AG10803 (cell line): ENCODE data around the gene ITK.

Experiments used
- DNase-seq: peaks from one replicate; pipeline ENCODE4 v3.0.0; 2010; ENCODE audit warnings: low read depth
- H3K4me3 ChIP-seq: 2 replicates; pipeline ENCODE4 v1.5.1; 2011; ENCODE audit warnings: mild to moderate bottlenecking, low read length, control low read depth
- TF ChIP-seq, protein P1 (sequence below): conservative IDR thresholded peaks from 2 replicates; pipeline ENCODE4 v1.5.1; 2011; ENCODE audit warnings: mild to moderate bottlenecking, low read length, control low read depth, inconsistent platforms

Gene ITK

DNA sequence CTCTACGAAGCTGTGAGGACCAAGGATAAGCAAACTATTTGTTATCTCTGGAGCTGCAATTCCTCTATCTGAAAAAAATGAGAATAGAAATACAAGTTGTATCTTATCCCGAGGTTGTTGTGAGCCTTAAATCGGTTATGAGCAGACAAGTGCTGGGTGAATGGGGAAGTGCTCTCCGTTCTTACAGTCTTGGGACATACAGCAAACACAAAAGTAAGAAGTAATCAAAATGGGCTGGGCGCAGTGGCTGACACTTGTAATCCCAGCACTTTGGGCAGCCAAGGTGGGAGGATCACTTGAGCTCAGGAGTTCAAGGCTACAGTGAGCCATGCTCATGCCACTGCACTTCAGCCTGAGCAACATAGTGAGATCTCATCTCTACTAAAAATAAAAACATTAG is 31.7 kb downstream of the ITK start:
- DNase-seq = no peak
- TF ChIP-seq, protein P1, sequence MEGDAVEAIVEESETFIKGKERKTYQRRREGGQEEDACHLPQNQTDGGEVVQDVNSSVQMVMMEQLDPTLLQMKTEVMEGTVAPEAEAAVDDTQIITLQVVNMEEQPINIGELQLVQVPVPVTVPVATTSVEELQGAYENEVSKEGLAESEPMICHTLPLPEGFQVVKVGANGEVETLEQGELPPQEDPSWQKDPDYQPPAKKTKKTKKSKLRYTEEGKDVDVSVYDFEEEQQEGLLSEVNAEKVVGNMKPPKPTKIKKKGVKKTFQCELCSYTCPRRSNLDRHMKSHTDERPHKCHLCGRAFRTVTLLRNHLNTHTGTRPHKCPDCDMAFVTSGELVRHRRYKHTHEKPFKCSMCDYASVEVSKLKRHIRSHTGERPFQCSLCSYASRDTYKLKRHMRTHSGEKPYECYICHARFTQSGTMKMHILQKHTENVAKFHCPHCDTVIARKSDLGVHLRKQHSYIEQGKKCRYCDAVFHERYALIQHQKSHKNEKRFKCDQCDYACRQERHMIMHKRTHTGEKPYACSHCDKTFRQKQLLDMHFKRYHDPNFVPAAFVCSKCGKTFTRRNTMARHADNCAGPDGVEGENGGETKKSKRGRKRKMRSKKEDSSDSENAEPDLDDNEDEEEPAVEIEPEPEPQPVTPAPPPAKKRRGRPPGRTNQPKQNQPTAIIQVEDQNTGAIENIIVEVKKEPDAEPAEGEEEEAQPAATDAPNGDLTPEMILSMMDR = no peak
- no peak overlapping the region for H3K4me3 ChIP-seq

DNA sequence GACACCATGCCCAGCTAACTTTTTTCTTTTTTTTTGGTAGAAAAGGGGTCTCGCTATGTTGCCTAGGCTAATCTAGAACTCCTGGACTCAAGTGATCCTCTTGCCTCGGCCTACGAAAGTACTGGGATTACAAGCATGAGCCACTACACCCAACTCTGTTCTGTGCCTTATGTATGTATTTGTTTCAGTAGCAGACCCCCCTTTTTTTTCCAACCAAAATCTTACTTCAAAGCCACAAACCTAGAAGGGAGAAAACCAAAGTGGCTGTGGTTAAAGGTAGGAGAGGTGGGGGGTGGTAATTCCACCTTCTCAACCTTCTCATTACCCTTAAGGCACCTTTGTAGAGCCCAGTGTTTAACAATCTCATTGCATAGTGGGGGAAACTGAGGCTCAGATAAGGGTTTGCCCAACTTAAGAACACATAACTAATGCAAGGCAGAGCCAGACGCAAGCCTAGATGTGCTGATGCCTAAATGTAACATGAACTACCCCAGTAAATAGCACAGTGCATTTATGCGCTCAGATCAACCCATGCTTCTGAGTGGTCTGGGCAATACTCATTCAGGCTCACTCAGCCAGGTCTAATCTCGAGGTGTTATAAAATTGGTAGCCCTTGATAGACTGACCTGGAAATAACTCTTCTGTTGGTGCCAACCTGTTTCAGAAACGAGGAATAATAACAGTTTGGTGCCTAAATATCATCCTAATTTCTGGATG is 33.0 kb downstream of the ITK start:
- no peak overlapping the region for H3K4me3 ChIP-seq
- TF ChIP-seq, protein P1 = no peak
- no peak for DNase-seq

DNA sequence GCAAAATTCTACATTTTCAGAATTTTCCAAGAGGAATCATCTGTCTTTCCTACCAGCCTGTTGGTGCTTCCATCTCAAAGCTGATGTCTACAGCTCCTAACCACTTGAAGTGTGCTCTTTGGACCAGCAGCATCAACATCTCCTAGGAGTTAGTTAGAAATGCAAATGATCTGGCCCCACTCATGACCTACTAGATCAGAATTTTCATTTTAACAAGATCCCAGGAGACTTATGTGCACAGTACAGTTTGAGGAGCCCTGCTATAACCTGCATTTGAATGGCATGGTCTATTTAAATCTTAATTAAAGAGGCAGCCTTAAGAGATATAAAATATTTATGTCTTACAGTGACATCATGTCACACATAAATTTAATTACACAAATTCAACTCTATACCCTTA is 33.8 kb downstream of the ITK start:
- TF ChIP-seq, protein P1 = no peak
- no peak for DNase-seq
- H3K4me3 ChIP-seq = no peak overlapping the region

DNA sequence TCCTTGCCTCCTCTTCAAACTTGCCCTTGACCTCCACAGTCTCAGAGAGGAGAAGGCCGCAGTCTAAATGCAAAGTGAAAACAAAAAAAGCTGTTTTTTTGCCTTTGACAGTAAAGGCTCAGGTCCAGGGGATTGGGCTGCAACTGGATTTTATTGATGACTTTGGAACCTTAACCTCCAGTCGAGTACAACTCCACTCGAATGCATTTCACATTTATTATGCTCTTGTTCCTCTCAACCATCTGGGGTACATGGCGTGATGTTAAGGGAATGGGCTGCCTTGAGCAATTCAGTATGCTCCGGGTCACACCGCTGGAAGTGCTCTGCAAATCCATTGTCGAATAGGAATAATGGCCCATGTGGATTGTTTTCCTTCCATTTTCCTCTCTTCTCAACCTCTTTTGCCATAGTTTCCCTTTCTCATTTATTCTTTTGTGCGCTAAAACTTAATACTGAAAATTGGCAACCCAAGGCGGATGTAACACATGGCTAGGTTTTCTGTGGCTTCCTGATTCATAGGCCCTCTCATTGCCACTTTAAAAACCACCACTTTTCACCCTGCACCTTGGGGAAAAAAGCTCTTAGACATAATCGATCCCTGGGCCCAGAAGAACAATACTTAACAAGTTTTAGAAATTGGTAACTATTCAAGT is 34.3 kb downstream of the ITK start:
- H3K4me3 ChIP-seq = no peak overlapping the region
- no peak for DNase-seq
- TF ChIP-seq, protein P1 = no peak

DNA sequence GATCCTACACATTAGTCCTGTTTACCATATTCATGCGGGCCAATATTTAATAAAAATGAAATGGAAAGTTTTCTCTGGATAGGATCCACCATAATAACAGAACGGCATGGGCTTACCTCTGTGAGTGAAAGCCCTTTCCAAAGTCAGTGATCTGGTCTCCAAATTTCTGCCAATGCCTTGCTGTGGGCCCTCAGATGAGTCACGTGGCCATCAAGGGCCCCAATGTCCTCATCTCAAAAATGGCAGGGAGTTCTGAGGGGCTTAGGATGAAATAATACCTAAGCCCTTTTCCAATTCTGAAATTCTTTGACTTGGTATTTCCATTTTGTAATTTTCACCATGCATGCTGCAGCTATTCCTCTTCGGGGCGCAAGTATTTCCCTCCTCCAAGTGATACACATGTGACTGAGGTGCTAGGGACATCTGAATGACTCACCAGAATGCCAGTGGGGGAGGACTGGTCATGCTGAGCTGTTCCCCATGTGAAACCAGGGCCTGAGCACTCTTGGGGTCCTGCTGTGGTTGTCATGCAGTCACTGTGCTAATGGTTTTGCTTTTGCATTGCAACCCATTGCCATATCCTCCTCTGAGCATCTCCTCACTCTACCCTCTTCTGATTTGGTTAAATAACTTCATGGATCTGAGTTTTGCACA is 35.0 kb downstream of the ITK start:
- H3K4me3 ChIP-seq = no peak overlapping the region
- no peak for DNase-seq
- TF ChIP-seq, protein P1 = no peak

DNA sequence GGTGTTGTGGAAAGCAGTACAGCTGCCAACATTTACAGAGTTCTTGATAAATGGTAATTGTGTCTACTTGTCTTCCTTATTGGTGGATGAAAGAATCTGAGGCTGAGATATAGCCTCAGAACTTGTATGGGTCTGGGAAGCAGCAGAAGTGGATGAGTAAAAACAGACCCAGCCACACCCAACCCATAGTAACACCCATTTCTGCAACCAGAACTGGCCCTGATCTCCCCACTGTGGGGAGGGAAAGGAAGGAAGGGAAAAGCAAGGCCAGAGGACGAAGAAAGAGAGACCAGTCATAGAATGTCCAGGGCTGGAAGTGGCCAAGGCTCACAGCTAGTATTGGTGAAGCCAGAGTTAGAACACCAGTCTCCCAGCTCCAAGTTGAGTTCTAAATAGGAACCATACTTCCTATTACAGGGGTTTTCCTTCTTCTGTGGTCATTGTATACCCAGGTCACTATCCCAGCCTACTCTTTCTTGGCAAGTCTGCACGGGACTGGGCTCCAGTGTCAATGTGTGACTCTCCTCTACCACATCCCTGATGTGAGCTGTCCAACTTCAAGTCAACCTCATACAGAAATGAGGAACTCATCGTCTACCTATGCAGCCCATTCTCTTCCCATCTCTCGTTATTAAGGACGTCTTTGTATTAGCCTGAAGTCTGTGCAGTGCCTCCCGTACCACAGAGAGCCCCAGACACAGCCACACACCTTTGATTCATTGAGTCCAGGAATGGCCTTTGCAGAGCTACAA is 35.9 kb downstream of the ITK start:
- TF ChIP-seq, protein P1 = no peak
- H3K4me3 ChIP-seq = no peak overlapping the region
- no peak for DNase-seq
